Activated CD8-positive, alpha-beta T cell treated with anti-CD3 and anti-CD28 coated beads for 36 hours (primary cell): Measurements from ENCODE around the gene SHOX. TPM values are rescaled to one million over a fixed set of nuclear protein-coding genes. Genes with fewer than 3 reads are reported as not detected.
"Not testable (repeated sequence)": the region's sequence is repeated elsewhere in the genome, so short reads cannot be mapped to it uniquely, and the experiment has no call there.

Experiments used
- ATAC-seq: fragments of 200-7000 bp; cut with Tn5 transposase; one replicate; pipeline ENCODE4 v1.10.0; 2021; ENCODE audit warnings: mild to moderate bottlenecking, moderate library complexity
- CTCF ChIA-PET: fragments of 350-600 bp; sonication (Branson Sonifier 250); formaldehyde crosslinking; loops from one replicate; lab custom pipeline; 2021; ENCODE audit warnings: antibody characterized with exemption; lab: Charles Lee
- POLR2A ChIA-PET: fragments of 350-600 bp; sonication (Branson Sonifier 250); formaldehyde crosslinking; loops from one replicate; lab custom pipeline; 2021; ENCODE audit warnings: antibody characterized with exemption; lab: Charles Lee
- DNase-seq: peaks from one replicate; pipeline ENCODE4 v3.0.0-alpha.2; 2020
- H3K27ac Mint-ChIP-seq: one replicate; pipeline ENCODE4 v1.8.0; 2021; ENCODE audit warnings: mild to moderate bottlenecking, mixed read lengths
- H3K27me3 Mint-ChIP-seq: one replicate; pipeline ENCODE4 v1.8.0; 2021; ENCODE audit warnings: mixed read lengths
- H3K36me3 Mint-ChIP-seq: one replicate; pipeline ENCODE4 v1.8.0; 2021; ENCODE audit warnings: low read depth, mixed read lengths
- H3K4me1 Mint-ChIP-seq: one replicate; pipeline ENCODE4 v1.8.0; 2021; ENCODE audit warnings: low read depth, mixed read lengths
- H3K4me3 Mint-ChIP-seq: one replicate; pipeline ENCODE4 v1.8.0; 2021; ENCODE audit warnings: mild to moderate bottlenecking, moderate library complexity, mixed read lengths
- H3K9me3 Mint-ChIP-seq: one replicate; pipeline ENCODE4 v1.8.0; 2021; ENCODE audit warnings: mixed read lengths
- CTCF ChIP-seq: fragments of 200-600 bp; IDR thresholded peaks from one replicate; pipeline ENCODE4 v1.8.0; 2022; ENCODE audit warnings: antibody characterized with exemption, mild to moderate bottlenecking
- intact Hi-C: fragments of 100-400 bp; cut with micrococcal nuclease; formaldehyde crosslinking; loops from one replicate; pipeline ENCODE4 v1.10.0; 2022
- total RNA-seq, 2 experiments: library from RNA; stranded (reverse); gene quantifications; one replicate each; pipeline ENCODE4 v1.2.3, GENCODE V29; 2021

SHOX gene
- total RNA-seq, 2 experiments from 2014 or later: not detected

DNA sequence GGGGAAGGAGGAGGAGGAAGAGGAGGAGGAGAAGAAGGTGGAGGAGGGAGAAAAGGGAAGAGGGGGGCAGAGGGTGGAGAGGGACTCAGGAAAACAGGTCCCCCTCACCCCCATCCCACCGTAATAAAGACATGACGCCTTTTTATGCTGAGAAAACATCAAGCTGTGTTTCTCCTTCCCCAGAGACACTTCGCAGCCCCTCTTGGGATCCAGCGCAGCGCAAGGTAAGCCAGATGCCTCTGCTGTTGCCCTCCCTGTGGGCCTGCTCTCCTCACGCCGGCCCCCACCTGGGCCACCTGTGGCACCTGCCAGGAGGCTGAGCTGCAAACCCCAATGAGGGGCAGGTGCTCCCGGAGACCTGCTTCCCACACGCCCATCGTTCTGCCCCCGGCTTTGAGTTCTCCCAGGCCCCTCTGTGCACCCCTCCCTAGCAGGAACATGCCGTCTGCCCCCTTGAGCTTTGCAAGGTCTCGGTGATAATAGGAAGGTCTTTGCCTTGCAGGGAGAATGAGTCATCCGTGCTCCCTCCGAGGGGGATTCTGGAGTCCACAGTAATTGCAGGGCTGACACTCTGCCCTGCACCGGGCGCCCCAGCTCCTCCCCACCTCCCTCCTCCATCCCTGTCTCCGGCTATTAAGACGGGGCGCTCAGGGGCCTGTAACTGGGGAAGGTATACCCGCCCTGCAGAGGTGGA is 45.3 kb upstream of the SHOX start:
- ChIA-PET POLR2A (no interaction called here), CTCF (no interaction called here)
- peaks cover 2% of the 10 kb centered on the region for H3K27me3 Mint-ChIP-seq
- H3K9me3 Mint-ChIP-seq: no peaks in the 10 kb centered on the region
- intact Hi-C loops: no loop called here
- no peak overlapping the region for H3K4me3 Mint-ChIP-seq
- no peaks in the 10 kb centered on the region for H3K4me1 Mint-ChIP-seq
- H3K36me3 Mint-ChIP-seq: no peaks in the 10 kb centered on the region
- H3K27ac Mint-ChIP-seq: no peak overlapping the region
- ATAC-seq (no peak), DNase-seq (no peak)
- no peak for TF ChIP-seq CTCF

GRCh38 chrX:586351-586750 is 44.2 kb upstream of the SHOX start:
- DNase-seq: no peak
- no peaks in the 10 kb centered on the region for H3K9me3 Mint-ChIP-seq
- H3K36me3 Mint-ChIP-seq: no peaks in the 10 kb centered on the region
- TF ChIP-seq CTCF: no peak
- no peak for ATAC-seq
- POLR2A ChIA-PET: no interaction called here
- CTCF ChIA-PET: no interaction called here
- peaks cover 2% of the 10 kb centered on the region for H3K27me3 Mint-ChIP-seq
- H3K4me1 Mint-ChIP-seq: no peaks in the 10 kb centered on the region
- no peak overlapping the region for H3K27ac Mint-ChIP-seq
- intact Hi-C loops: no loop called here
- H3K4me3 Mint-ChIP-seq: no peak overlapping the region

DNA sequence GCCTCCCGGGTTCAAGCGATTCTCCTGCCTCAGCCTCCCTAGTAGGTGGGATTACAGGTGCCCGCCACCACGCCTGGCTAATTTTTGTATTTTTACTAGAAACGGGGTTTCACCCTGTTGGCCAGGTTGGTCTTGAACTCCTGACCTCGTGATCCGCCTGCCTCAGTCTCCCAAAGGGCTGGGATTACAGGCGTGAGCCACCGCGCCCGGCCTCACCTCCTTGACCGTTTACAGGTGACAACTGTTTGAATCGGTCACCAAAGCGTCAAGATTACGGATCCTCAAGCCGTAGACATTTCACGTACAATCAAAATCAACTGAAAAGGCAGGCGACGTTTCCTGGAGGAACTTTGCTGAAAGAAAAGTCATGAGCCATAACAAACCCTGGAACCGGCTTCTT is 41.3 kb upstream of the SHOX start:
- H3K4me3 Mint-ChIP-seq, DNase-seq, ATAC-seq, intact Hi-C loops, H3K9me3 Mint-ChIP-seq, H3K27me3 Mint-ChIP-seq, H3K27ac Mint-ChIP-seq, POLR2A ChIA-PET, CTCF ChIA-PET, H3K36me3 Mint-ChIP-seq, H3K4me1 Mint-ChIP-seq: not testable (repeated sequence)

- Mint-ChIP-seq H3K27me3 (no peaks in the 10 kb centered on the region), H3K9me3 (peaks cover 6% of the 10 kb centered on the region), H3K27ac (no peak overlapping the region), H3K4me3 (no peak overlapping the region), H3K36me3 (no peaks in the 10 kb centered on the region), H3K4me1 (no peaks in the 10 kb centered on the region)
- no peak for ATAC-seq
- ChIA-PET POLR2A (no interaction called here), CTCF (no interaction called here)
- TF ChIP-seq CTCF: no peak
- DNase-seq: no peak
- intact Hi-C loops: no loop called here
Observed at GRCh38 chrX:590693-591404, 39.7 kb upstream of the SHOX start.

DNA sequence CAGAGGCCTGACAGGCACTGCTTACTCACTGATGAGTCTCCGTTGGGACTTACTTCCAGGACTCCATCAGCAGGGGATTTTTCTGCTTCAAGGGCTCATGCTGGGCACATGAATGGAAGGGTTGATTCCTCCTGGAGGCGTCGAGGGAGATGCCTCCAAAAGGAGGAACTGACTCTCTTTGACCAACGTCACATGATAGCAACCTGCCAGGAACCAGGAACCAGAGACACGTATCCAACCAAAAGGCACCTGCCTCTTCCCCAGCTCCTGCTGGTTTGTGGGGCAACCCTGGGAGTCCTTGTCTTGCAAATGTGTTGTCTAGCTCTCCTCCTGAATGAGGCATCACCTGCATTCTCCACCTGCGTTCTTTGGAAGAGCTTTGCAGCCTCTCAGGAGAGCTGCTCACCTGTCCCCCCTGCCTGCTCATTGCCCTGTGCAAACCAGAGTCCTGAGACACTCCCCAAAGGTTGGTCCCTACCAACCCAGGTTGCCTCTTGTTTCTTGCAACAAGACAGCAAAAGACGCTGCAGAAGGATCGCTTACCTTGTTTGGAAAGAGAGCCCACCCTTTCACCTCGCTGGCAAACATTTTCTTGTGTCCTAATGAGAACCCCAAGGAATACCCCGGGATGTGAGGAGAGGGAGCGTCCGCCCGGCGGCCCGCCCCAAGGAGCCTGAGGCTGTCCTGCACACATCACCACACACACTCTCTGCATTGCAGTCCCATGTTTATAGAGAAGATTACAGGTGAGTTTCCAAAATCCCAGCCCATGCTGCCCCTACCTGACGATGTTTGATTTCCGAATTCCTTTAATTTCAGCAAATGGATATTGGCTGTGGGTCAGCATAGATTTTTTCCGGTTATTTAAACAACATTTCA is 30.5 kb upstream of the SHOX start:
- H3K27ac Mint-ChIP-seq: no peak overlapping the region
- ChIA-PET POLR2A (no interaction called here), CTCF (no interaction called here)
- no peak overlapping the region for H3K4me3 Mint-ChIP-seq
- intact Hi-C loops: no loop called here
- no peak for DNase-seq
- H3K27me3 Mint-ChIP-seq: no peaks in the 10 kb centered on the region
- ATAC-seq: no peak
- TF ChIP-seq CTCF: no peak
- no peaks in the 10 kb centered on the region for H3K36me3 Mint-ChIP-seq
- peaks cover 22% of the 10 kb centered on the region for H3K9me3 Mint-ChIP-seq
- H3K4me1 Mint-ChIP-seq: no peaks in the 10 kb centered on the region

GRCh38 chrX:603029-603428 is 27.6 kb upstream of the SHOX start:
- ATAC-seq, H3K4me3 Mint-ChIP-seq, H3K4me1 Mint-ChIP-seq, H3K27me3 Mint-ChIP-seq, intact Hi-C loops, H3K36me3 Mint-ChIP-seq, CTCF ChIA-PET, H3K9me3 Mint-ChIP-seq, H3K27ac Mint-ChIP-seq, DNase-seq, POLR2A ChIA-PET: not testable (repeated sequence)

DNA sequence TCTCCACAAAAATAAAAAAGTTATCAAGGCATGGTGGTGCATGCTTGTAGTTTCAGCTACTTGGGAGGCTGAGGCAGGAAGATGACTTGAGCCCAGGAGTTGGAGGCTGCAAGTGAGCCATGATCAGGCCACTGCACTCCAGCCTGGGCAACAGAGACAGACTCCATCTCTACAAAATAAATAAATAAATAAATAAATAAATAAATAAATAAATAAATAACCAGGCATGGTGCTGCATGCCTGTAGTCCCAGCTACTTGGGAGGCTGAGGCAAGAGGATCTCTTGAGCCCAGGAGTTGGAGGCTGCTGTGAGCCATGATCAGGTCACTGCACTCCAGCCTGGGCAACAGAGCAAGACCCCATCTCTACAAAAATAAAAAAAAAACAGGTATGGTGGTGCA is 26.0 kb upstream of the SHOX start:
- DNase-seq, H3K4me3 Mint-ChIP-seq, ATAC-seq, intact Hi-C loops, H3K36me3 Mint-ChIP-seq, H3K4me1 Mint-ChIP-seq, POLR2A ChIA-PET, H3K9me3 Mint-ChIP-seq, CTCF ChIA-PET, H3K27me3 Mint-ChIP-seq, H3K27ac Mint-ChIP-seq: not testable (repeated sequence)

GRCh38 chrX:608088-608487 is 22.5 kb upstream of the SHOX start:
- H3K4me3 Mint-ChIP-seq, intact Hi-C loops, CTCF ChIA-PET, H3K27ac Mint-ChIP-seq, H3K27me3 Mint-ChIP-seq, POLR2A ChIA-PET, DNase-seq, ATAC-seq, H3K4me1 Mint-ChIP-seq, H3K36me3 Mint-ChIP-seq: not testable (repeated sequence)
- H3K9me3 Mint-ChIP-seq: peaks cover 18% of the 10 kb centered on the region
